Panc1 (cell line): ENCODE results near the gene TSC1.

ENCODE experiments used
- CTCF ChIP-seq: fragments of 450-650 bp; IDR thresholded peaks from 2 replicates; pipeline ENCODE4 v1.5.1; 2017; ENCODE audit warnings: mild to moderate bottlenecking
- POLR2AphosphoS5 ChIP-seq: IDR thresholded peaks from 2 replicates; pipeline ENCODE4 v1.6.1; 2012; ENCODE audit warnings: mild to moderate bottlenecking, low read depth, low read length, moderate library complexity
- REST ChIP-seq, 2 experiments: IDR thresholded peaks; 2 replicates each; pipeline ENCODE4 v1.6.1; 2011 to 2012; ENCODE audit warnings: low read depth in 2 of 2, control low read depth in 1 of 2, low read length in 1 of 2, mild to moderate bottlenecking in 1 of 2, moderate library complexity in 1 of 2; ENCODE audit not compliant: insufficient read depth in 1 of 2
- SIN3A ChIP-seq: IDR thresholded peaks from 2 replicates; pipeline ENCODE4 v1.6.1; 2012; ENCODE audit warnings: low read depth, mild to moderate bottlenecking, low read length, moderate library complexity, borderline replicate concordance; ENCODE audit not compliant: insufficient read depth
- TCF7L2 ChIP-seq: IDR thresholded peaks from 2 replicates; pipeline ENCODE4 v1.6.1; 2011; ENCODE audit warnings: mild to moderate bottlenecking, low read depth, low read length, inconsistent platforms

- no peak for TF ChIP-seq REST (IDR thresholded peaks at IDR 0.05; ENCODE audit: insufficient read depth in 1 of 2, low read depth in 2 of 2, low read length in 1 of 2)
- no peak for TF ChIP-seq CTCF
- TF ChIP-seq SIN3A: no peak
- no peak for TF ChIP-seq POLR2AphosphoS5
- no peak for TF ChIP-seq TCF7L2
Observed at GRCh38 chr9:132931178-132931735, 13.2 kb downstream of the TSC1 start.
